K562 (cell line): ENCODE measurements around the gene NEK5. TPM values are rescaled to one million over a fixed set of nuclear protein-coding genes. Genes with fewer than 3 reads are reported as not detected.

Source experiments
- ADNP ChIP-seq: fragments of 200-800 bp; sonication (Bioruptor generic); IDR thresholded peaks from 2 replicates; pipeline ENCODE4 v1.6.1; 2016; ENCODE audit warnings: missing genetic modification characterization, missing compliant biosample characterization
- ATF1 ChIP-seq, 2 experiments: fragments of 450-650 bp in 1 of 2; IDR thresholded peaks; 2 replicates each; pipeline ENCODE4 v1.6.1; 2016; ENCODE audit warnings: missing compliant biosample characterization in 1 of 2, missing genetic modification characterization in 1 of 2
- EP400 ChIP-seq: fragments of 450-650 bp; IDR thresholded peaks from 2 replicates; pipeline ENCODE4 v1.6.1; 2017; ENCODE audit warnings: antibody characterized with exemption, mild to moderate bottlenecking, moderate library complexity
- GABPA ChIP-seq: fragments of 200-800 bp; sonication (Bioruptor generic); conservative IDR thresholded peaks from 2 replicates; pipeline ENCODE4 v1.6.1; 2016; ENCODE audit warnings: low read depth, missing genetic modification characterization, missing compliant biosample characterization
- GABPB2 ChIP-seq: fragments of 250-450 bp; sonication (Bioruptor Pico); conservative IDR thresholded peaks from 2 replicates; pipeline ENCODE4 v1.5.1; 2021; ENCODE audit warnings: mild to moderate bottlenecking
- GATAD2B ChIP-seq: fragments of 450-650 bp; IDR thresholded peaks from 2 replicates; pipeline ENCODE4 v1.6.1; 2017; ENCODE audit warnings: mild to moderate bottlenecking, borderline replicate concordance
- HNRNPUL1 ChIP-seq: fragments of 200-400 bp; formaldehyde crosslinking; IDR thresholded peaks from 2 replicates; pipeline ENCODE4 v1.6.1; 2017; ENCODE audit warnings: low read length
- KAT2B ChIP-seq: IDR thresholded peaks from one replicate; pipeline ENCODE4 v1.6.1; 2012; ENCODE audit warnings: low read depth, mild to moderate bottlenecking, control low read depth, inconsistent platforms, low read length, moderate library complexity
- PHB2 ChIP-seq: fragments of 450-650 bp; IDR thresholded peaks from 2 replicates; pipeline ENCODE4 v1.6.1; 2017; ENCODE audit warnings: low read depth
- PHF8 ChIP-seq: fragments of 200-600 bp; sonication (generic); IDR thresholded peaks from 2 replicates; pipeline ENCODE4 v1.6.1; 2012; ENCODE audit warnings: mixed run types, mild to moderate bottlenecking, inconsistent platforms, low read length, moderate library complexity, borderline replicate concordance
- SAFB2 ChIP-seq: fragments of 200-400 bp; formaldehyde crosslinking; IDR thresholded peaks from 2 replicates; pipeline ENCODE4 v1.6.1; 2018; ENCODE audit warnings: borderline replicate concordance, low read length, low read depth, moderate library complexity; ENCODE audit not compliant: severe bottlenecking
- SMAD1 ChIP-seq: fragments of 150-350 bp; IDR thresholded peaks from 2 replicates; pipeline ENCODE4 v1.6.1; 2014; ENCODE audit warnings: low read length, low read depth; ENCODE audit not compliant: partially characterized antibody
- TRIM25 ChIP-seq: fragments of 450-650 bp; IDR thresholded peaks from 2 replicates; pipeline ENCODE4 v1.7.0; 2016; ENCODE audit warnings: borderline replicate concordance
- U2AF2 ChIP-seq: fragments of 200-400 bp; formaldehyde crosslinking; optimal IDR thresholded peaks from 2 replicates; pipeline ENCODE3; 2017; ENCODE audit warnings: low read depth, mild to moderate bottlenecking, low read length
- ZBTB2 ChIP-seq: fragments of 450-650 bp; IDR thresholded peaks from 2 replicates; pipeline ENCODE4 v1.6.1; 2016; ENCODE audit warnings: antibody characterized with exemption
- ZNF398 ChIP-seq: fragments of 250-450 bp; sonication (Bioruptor Pico); IDR thresholded peaks from 2 replicates; pipeline ENCODE4 v1.8.0; 2021; ENCODE audit warnings: moderate library complexity, mild to moderate bottlenecking, inconsistent platforms
- polyA plus RNA-seq, 8 experiments: library from polyadenylated mRNA; depleted of rRNA in 4 of 8; stranded (reverse) in 5 of 8; unstranded in 3 of 8; fragments of >200 nt; fragmentation: Nextera tagmentation in 2 of 8; fragmentation: Illumina TruSeq in 1 of 8; extraction: Ambion mirVana in 2 of 8; extraction: Trizol in 1 of 8; gene quantifications; 2 replicates each; pipeline versions ENCODE4 v1.2.1 to v1.2.3, GENCODE V29; 2011 to 2014; ENCODE audit warnings: inconsistent platforms in 1 of 8, missing spikeins in 1 of 8
- total RNA-seq, 7 experiments: library from RNA; depleted of rRNA in 6 of 7; stranded (reverse); fragments of >200 nt in 6 of 7; fragmentation: Illumina TruSeq in 2 of 7; extraction: Trizol in 2 of 7; gene quantifications; 2 replicates each; pipeline versions ENCODE4 v1.2.1 to v1.2.3, GENCODE V29; 2011 to 2021; ENCODE audit warnings: low replicate concordance in 1 of 7
- TF ChIP-seq, protein P1 (sequence below): sonication (generic); formaldehyde crosslinking; IDR thresholded peaks from 2 replicates; pipeline ENCODE4 v1.8.0; 2022; ENCODE audit warnings: missing genetic modification reagents, mild to moderate bottlenecking, borderline replicate concordance
- TF ChIP-seq, protein P2 (sequence below): fragments of 450-650 bp; formaldehyde crosslinking; IDR thresholded peaks from 2 replicates; pipeline ENCODE4 v1.4.0; 2022; ENCODE audit warnings: missing genetic modification characterization

Gene NEK5
- total and polyA plus RNA-seq, 9 of the 15 experiments (the other 6 are each of a cell fraction or from before 2014, with no cell fraction given) = 0.09 to 0.44 (median 0.33) TPM

DNA sequence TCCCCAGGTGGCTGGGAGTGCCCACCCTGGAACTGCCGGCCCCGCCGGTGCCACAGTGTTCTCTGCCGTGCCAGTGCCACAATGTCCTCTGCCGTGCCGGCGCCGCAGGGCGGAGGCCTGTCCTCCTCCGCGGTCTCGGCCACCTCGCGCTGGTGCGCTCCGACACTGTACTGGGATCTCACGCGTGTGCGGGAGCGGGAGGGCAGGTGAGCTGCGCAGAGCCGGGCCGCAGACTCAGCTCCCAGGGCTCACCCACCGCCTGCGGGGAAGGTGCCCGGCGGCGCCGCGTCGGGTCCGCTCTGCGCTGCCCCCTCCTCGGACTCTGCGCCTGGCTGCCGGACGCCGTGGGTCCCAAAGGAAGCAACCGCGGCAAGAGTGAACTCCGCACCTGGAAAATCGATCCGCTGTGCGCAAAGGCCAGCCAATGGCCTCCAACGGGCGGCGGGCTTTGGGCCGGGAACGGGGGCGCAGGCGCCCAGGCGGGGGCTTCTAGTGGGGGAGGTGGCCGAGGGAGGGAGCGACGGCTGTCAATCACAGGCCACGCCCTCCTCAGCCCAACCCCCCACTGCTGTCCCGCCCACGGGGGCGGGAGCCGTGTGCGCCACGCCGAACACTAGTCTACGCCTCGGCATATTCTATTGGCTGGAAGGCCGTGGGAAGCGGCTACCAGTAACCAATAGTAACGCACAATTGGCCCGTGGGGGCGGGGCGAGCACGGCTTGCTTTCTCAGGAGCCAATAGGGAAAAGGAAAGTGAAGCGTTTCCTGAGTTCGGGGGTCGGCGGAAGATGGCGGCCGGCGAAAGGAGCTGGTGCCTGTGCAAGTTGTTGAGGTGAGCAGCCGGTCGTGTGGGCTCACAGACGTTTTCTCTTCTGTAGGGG lies 117.0 kb downstream of the NEK5 start, which contains the start of gene ALG11 (continued):
- TF ChIP-seq ZNF398 (CRISPR knock-in tag) = no peak
- TF ChIP-seq TRIM25 = no peak
- no peak for TF ChIP-seq ZBTB2
- no peak for TF ChIP-seq SMAD1
- no peak; the same call in 1 of the 2 replicates for TF ChIP-seq GATAD2B
- TF ChIP-seq PHF8 = peak; percentile 64; the same call in 1 of the 2 replicates
- TF ChIP-seq SAFB2 = no peak
- TF ChIP-seq U2AF2 = no peak
- TF ChIP-seq, protein P1, sequence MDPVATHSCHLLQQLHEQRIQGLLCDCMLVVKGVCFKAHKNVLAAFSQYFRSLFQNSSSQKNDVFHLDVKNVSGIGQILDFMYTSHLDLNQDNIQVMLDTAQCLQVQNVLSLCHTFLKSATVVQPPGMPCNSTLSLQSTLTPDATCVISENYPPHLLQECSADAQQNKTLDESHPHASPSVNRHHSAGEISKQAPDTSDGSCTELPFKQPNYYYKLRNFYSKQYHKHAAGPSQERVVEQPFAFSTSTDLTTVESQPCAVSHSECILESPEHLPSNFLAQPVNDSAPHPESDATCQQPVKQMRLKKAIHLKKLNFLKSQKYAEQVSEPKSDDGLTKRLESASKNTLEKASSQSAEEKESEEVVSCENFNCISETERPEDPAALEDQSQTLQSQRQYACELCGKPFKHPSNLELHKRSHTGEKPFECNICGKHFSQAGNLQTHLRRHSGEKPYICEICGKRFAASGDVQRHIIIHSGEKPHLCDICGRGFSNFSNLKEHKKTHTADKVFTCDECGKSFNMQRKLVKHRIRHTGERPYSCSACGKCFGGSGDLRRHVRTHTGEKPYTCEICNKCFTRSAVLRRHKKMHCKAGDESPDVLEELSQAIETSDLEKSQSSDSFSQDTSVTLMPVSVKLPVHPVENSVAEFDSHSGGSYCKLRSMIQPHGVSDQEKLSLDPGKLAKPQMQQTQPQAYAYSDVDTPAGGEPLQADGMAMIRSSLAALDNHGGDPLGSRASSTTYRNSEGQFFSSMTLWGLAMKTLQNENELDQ = no peak
- no peak for TF ChIP-seq PHB2
- TF ChIP-seq KAT2B = no peak
- TF ChIP-seq GABPA (tag) = peak; percentile 84
- no peak for TF ChIP-seq ADNP
- no peak for TF ChIP-seq ATF1 (CRISPR knock-in tag; IDR thresholded peaks at IDR 0.05)
- peak; percentile 79 for TF ChIP-seq ATF1 (tag; IDR thresholded peaks at IDR 0.05)
- TF ChIP-seq GABPB2 (CRISPR knock-in tag) = no peak
- TF ChIP-seq HNRNPUL1 = no peak
- TF ChIP-seq, protein P2, sequence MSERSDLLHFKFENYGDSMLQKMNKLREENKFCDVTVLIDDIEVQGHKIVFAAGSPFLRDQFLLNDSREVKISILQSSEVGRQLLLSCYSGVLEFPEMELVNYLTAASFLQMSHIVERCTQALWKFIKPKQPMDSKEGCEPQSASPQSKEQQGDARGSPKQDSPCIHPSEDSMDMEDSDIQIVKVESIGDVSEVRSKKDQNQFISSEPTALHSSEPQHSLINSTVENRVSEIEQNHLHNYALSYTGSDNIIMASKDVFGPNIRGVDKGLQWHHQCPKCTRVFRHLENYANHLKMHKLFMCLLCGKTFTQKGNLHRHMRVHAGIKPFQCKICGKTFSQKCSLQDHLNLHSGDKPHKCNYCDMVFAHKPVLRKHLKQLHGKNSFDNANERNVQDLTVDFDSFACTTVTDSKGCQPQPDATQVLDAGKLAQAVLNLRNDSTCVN = no peak
- peak; percentile 70 for TF ChIP-seq EP400
